ENCODE data around the gene PCDHGA7.
A peak's percentile ranks its signal among the peaks of the same experiment; 100 is the strongest.
"Not testable (repeated sequence)": the region's sequence is repeated elsewhere in the genome, so short reads cannot be mapped to it uniquely, and the experiment has no call there.

PCDHGA7 gene

GRCh38 chr5:141430332-141431113, 48.0 kb downstream of the PCDHGA7 start, which contains the start of gene PCDHGA12:
Gene PCDHGA12 (plus strand): TSS chr5:141430507. CDS start chr5:141430760, 253 bp downstream.
- peak; percentile 23 for DNase-seq (ENCODE audit: low spot score)

- no peak for DNase-seq (ENCODE audit: low spot score)
Observed at GRCh38 chr5:141431286-141431685, 48.7 kb downstream of the PCDHGA7 start.

GRCh38 chr5:141432308-141432707, 49.8 kb downstream of the PCDHGA7 start:
- not testable (repeated sequence) for DNase-seq (ENCODE audit: low spot score)

- not testable (repeated sequence) for DNase-seq (ENCODE audit: low spot score)
Observed at GRCh38 chr5:141432726-141433125, 50.2 kb downstream of the PCDHGA7 start.

- DNase-seq (ENCODE audit: low spot score) = no peak
Observed at GRCh38 chr5:141434006-141434405, 51.5 kb downstream of the PCDHGA7 start.
